ENCODE data around the gene DPP6.

The DPP6 gene

DNA sequence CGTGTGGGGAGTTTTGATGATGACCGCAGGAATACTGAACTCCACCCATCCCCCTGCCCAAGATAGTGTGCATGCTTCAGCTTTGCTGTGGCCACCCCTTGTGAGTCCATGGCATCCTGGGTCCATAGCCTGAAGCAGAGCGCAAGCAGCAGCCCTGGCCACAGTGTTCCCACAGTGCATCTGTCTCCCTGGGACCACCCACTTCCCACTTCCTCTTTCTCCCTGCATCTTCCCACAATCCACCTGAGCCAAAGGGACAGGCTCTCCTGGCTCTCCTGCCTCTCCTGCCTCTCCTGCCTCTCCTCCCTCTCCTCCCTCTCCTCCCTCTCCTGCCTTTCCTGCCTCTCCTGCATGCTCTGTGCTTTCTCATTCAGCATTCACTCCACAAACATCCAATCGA, 800.0 kb downstream of the DPP6 start:
- DNase-seq, result no peak

GRCh38 chr7:154853063-154853726, 801.0 kb downstream of the DPP6 start:
- no peak for DNase-seq

- DNase-seq, result no peak
These were observed 801.5 kb downstream of the DPP6 start for GRCh38 chr7:154853727-154854095.

GRCh38 chr7:154854836-154855235, 802.6 kb downstream of the DPP6 start:
- no peak for DNase-seq

DNA sequence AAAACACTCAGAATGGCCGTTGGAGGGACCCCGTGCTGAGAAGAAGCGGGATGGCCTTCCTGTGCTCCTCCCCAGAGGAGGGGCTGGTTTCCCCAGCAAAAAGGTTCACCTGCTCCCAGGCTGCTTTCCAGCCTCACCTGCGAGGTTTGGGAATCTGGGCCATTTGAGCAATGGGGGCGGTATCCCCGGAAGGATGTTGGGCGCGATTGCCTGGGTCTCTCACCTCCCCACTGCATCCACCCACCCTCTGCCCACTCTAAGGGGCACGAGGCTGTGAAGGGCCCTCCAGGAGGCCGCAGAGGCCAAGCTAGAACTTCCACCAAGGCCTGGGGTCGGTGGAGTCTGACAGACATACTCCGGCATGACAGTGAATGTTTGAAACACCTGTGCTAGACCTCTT, 803.2 kb downstream of the DPP6 start:
- DNase-seq, result no peak

DNA sequence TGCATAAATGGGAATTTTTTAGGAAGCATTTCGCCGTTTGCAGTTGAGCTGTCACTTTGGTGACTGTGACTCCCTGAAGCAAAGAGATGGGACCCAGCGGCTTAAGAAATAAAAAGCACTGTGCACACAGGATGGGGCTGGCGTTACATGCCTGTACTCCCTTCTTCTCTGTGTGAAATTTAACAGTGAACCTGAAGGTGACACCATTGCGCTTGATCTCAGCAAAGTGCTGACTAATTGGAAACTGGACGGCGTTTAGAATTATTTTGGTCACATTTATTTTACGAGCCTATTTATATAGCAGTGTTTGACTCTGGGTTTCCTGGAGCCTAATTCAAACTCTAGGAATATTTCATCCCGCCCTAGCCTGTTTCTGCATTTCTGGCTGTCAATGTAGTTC, 804.5 kb downstream of the DPP6 start:
- DNase-seq, result no peak

- DNase-seq, result no peak
These were observed 805.0 kb downstream of the DPP6 start for GRCh38 chr7:154857240-154857639.

DNA sequence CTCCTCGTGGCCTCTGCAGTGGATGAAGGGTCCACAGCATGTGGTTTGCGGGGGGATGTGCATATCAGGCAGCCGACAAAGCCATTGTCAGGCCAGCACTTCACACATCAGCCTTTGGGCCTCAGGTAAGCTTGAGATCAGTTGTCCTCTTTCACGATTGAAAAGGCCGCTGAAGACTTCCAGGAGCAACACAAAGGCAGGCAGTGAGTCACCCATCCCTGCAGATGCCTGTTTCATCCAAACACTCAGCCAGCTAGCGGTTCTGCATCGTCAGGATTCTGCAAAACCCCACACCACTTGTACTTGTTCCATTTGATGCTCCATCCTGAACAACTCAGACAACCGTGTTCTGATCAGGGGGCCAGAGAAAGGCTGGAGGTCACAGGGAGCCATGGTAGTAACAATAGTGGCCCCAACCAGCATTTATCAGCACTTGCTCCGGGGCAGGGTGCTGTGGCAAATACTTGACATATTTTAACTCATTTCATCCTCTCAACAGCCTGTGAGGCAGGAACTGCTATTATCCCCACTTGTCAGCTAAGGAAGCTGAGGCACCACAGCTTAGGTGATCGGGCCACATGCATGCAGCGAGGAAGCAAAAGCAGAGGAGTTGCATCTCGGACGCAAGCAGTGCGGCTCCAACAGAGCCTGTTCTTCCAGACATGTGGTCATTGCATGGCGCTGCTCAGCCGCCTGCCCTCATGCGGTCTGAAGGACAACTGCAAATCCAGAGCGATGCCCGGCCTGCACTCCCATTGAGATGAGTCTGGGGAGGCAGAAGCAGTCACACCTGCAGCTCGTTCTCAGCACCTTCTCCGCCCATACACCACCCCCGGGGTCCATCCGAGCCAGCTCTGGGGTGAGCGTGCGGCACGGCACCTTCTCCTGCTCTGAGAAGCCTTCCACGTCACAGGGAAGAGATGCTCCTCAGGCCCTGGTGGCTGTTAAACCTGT, 805.8 kb downstream of the DPP6 start:
- no peak for DNase-seq

- DNase-seq, result no peak
These were observed 806.8 kb downstream of the DPP6 start for GRCh38 chr7:154858836-154859537.

- no peak for DNase-seq
These were observed 807.8 kb downstream of the DPP6 start for GRCh38 chr7:154859747-154860620.

DNA sequence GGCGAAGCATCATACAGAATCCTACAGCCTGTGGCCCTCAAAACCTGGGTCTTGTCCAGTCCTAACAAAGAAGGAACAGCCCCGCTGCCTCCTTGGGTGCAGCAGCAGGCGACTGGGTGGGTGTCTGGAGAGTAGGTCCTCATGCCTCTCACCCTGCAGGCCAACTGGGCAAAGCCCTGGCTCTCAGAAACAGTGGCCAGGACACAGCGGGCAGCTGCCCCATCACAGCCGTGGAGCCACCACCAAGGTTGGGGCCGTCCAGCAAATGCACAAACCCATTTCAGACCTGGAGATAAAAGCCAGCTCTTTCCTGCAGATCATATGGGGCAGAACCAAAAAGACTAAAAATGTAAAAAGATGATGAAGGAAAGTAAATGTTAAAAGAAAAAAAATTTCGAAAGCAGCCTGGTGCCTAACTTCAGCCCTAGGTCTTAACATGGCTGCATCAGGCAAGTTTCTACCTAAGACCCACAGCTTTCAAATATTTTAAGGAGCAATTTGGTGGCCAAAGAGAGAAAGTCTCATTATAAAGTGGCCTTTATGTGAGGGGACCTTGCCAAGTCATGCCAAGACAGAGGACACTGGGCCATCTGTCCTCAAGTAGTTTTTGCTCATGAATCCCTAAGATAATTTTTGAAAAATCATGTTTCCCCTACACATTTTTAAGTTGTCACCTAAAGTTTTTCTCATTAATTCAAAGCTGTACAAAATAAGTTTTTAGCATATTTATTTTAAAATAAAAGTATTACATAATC, 808.6 kb downstream of the DPP6 start:
- DNase-seq, result no peak

DNA sequence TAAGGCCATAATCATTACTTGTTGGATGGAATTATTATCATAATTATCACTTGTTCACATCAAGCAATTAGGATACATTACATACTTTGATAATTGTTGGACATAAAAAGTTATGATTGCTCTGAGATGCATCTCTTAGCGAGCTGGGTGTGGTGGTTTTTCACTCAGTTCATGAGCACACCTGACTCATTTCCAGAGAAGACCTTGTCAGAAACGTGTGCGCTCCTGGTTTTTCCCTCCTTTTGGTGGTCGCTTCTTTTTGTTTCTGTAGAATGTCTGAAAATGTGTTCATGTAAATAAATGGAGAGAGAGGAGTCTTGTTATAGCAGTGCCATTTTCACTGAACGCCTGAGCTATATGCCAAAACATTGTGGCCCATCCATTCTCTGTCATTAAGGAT, 809.4 kb downstream of the DPP6 start:
- no peak for DNase-seq

GRCh38 chr7:154862153-154862791, 810.1 kb downstream of the DPP6 start:
- DNase-seq, result no peak

DNA sequence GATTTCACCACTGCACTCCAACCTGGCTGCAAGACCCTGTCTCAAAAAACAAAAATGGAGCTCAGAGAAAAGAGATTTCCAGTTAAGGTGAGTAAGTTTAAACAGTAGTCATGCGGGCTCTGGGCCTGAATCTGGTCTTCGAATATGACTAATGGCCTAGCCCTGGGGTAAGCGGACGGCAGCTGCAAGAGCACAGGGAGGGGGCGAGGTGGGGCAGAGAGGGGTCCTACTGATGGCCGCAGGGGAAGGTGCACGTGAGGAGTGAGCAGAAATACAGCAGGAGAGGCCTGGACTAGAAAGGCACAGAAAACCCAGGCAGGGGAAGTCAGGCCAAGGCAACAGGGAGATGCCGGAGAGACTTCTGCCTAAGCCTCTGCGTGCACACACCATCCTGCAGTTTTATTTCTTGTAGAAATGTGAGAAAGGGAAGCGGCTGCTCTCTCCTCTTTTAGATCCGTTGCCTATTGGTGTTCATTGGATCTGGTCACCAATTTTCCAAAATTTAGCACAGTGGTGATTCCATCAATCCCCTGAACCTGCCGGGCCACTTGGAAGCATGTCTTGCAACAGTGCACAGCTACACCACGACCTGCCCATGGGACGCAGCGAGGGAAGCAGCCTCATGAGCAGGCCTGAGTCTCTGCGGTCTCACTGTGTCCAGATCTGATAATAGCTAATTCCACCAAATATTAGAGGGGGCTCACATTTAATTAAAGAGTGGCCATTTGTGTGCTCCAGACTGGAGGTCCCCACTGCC, 811.7 kb downstream of the DPP6 start:
- DNase-seq, result no peak

DNA sequence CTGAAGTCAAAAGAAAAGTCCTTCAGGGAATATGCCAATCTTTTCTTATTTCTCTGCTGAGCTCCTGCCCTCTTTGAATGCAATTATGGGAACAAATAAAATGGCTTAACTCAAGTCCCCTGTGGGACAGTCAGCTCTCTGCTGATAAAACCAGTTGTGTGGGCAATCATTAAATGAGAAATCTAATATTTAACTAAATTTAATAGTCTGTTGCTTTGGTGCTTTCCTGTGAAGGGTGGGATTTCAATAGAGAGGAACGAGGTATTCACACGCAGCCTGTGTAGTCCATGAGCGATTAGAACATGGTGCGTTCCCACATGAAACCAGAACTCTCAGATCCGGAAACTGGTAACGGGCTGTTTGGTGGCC, 812.3 kb downstream of the DPP6 start:
- no peak for DNase-seq

- no peak for DNase-seq
These were observed 813.9 kb downstream of the DPP6 start for GRCh38 chr7:154865984-154866685.

DNA sequence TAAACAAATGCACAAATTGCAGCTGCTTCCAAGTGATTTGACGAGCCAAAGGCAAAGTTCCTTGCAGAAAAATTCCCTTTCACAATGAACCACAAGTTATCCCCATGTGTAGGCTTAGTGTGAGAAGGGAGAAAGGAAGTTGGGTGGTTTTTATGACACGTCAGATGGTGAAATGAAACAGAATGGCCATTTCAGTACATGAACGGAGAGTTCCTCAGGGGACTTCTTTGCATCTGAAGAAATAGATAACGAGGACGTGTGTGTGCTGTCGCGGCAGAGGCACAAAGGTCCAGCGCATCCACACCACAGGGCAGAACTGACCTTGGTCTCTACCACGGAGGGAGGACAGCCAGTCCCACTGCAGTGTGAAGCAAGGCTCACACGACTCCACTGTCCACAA, 814.9 kb downstream of the DPP6 start:
- DNase-seq, result no peak

GRCh38 chr7:154868921-154869320, 816.7 kb downstream of the DPP6 start:
- no peak for DNase-seq

DNA sequence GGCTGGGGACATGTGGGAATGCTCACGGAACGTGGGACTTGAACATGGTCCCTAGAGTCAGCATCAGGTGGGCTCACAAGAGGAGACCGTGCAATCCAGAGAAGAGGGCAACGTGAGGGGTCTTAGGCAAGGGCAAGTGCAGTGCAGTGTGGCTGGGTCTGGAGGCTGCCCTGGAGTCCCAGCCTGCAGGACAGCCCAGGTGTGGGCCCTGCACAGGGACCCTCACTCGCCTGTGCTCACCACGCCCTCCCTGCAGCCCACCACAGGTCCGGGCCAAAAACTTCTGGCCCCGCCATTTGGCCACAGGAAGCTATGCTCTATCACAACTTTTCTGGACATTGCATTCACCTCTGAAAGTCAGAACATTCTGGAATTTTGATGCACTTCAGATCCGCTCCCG, 817.2 kb downstream of the DPP6 start:
- no peak for DNase-seq

- no peak for DNase-seq
These were observed 819.3 kb downstream of the DPP6 start for GRCh38 chr7:154871507-154871906.

All from activated CD4-positive, alpha-beta T cell treated with anti-CD3 and anti-CD28 coated beads, Interleukin-2, amount 50 U/mL, for 16 hours (primary cell).